NCI-H460 (cell line): Measurements from ENCODE around the gene PER3. TPM values are rescaled to one million over a fixed set of nuclear protein-coding genes. Genes with fewer than 3 reads are reported as not detected.

Experiments used
- DNase-seq: peaks from one replicate; pipeline ENCODE4 v3.0.0-alpha.2; 2016; ENCODE audit warnings: low read depth; ENCODE audit errors: extremely low read depth
- polyA plus RNA-seq: library from polyadenylated mRNA; depleted of rRNA; stranded (reverse); fragments of >200 nt; gene quantifications from 2 replicates; pipeline ENCODE4 v1.2.3, GENCODE V29; 2014; cell fraction: nucleus; rRNA removed
- total RNA-seq: library from RNA; depleted of rRNA; stranded (reverse); fragments of >200 nt; shearing (Covaris generic); gene quantifications from 2 replicates; pipeline ENCODE4 v1.2.3, GENCODE V29; 2014; rRNA removed

Gene PER3
- 0.92 TPM in 2 replicates for total RNA-seq
- polyA plus RNA-seq, result 2.2 and 4.5 TPM in 2 replicates

DNA sequence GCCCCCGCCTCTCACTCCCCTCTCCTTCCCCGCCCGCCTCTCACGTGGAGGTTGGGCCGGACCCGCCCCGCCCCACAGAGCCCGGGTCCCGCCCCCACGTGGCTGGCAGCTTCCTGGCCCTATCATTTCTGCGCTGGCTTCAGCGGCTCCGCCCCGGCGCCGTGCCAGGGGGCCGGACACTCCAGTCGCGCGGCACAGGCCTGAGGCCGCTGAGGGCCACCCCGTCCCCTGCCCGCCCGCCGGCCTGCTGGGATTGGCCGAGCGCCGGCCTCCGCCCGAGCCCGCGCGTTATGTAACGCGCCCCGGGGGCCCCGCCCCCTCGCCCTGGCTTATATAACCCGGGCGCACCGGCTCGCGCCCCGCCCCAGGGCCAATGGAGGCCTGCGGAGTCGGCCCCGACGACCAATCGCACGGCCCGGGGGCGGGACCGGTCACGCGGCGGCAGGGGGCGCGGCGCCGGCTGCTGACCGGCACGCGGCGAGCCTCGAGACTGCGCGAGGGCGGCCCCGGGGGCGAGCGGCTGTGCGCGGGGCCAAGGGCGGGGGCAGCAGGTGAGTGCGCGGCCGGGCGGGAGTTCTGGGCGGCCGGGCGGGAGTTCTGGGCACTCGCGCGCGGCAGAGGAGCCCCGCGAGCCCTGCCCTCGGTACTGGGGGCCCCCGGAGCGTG lies at the start of gene PER3:
TSS of gene PER3 (plus strand) at position 466 of the 666 bp plus-strand sequence. CDS start 587 bp downstream, outside the sequence.
- peak; percentile 91 for DNase-seq

DNA sequence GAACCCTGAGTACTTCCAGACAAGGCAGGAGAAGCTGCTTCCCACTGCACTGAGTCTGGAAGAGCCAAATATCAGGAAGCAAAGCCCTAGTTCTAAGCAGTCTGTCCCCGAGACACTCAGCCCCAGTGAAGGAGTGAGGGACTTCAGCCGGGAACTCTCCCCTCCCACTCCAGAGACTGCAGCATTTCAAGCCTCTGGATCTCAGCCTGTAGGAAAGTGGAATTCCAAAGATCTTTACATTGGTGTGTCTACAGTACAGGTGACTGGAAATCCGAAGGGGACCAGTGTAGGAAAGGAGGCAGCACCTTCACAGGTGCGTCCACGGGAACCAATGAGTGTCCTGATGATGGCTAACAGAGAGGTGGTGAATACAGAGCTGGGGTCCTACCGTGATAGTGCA lies 46.0 kb upstream of the PER3 start:
- no peak for DNase-seq

DNA sequence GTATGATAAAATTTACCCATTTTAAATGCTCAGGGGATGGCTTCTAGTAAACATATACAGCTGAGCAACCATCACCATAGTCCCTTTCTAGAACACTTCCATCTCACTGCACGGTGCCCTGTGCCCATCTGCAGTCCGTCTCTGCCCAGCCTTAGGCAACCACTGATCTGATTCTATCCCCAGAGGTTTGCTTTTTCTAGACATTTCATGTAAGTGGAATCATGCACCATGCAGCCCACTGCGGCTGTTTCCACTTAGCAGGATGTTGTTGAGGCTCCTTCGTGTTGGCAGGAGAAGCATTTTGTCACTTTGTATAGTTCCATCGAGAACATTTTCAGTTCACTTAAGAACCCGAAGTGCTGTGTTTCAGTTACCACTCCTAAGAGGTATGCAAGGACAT lies 40.7 kb upstream of the PER3 start:
- DNase-seq, result no peak

DNA sequence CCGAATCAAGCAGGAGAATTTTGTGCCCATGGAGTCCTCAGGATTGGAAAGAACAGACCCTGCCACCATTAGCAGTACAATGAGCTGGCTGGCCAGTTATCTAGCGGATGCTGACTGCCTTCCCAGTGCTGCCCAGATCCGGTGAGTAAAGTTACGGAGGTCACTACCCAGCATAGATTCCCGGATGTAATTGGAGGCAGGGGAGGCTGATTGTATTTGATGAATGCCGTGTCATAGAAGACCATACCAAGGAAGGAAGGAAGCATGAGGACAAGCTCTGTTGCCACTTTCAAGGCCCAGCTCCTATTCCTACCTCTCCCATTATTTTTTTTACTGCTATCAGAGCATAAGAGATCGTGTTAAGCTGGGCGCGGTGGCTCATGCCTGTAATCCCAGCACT lies 39.2 kb upstream of the PER3 start:
- no peak for DNase-seq

DNA sequence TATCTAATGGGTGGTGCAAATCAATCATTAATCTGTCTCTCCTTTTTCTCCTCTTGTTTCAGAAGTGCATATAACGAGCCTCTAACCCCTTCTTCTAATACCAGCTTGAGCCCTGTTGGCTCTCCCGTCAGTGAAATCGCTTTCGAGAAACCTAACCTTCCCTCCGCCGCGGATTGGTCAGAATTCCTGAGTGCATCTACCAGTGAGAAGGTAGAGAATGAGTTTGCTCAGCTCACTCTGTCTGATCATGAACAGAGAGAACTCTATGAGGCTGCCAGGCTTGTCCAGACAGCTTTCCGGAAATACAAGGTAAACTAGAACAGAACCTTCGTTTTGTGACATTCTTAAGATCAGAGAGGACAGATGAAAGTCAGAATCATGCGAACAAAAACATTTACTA lies 38.3 kb upstream of the PER3 start:
- DNase-seq, result no peak

DNA sequence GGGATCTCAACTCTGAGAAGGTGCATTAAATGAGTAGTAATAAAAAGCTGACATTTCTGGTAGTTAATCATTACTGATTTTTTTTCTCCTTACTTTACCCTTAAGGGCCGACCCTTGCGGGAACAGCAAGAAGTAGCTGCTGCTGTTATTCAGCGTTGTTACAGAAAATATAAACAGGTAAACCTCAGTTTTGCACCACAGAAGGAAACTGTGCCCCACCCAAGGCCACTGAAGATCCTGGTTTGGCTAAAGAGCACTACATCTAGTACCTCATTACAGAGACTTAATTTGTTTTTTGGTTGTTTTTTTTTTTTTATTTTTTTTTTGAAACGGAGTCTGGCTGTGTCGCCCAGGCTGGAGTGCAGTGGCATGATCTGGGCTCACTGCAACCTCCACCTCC lies 36.5 kb upstream of the PER3 start:
- no peak for DNase-seq

DNA sequence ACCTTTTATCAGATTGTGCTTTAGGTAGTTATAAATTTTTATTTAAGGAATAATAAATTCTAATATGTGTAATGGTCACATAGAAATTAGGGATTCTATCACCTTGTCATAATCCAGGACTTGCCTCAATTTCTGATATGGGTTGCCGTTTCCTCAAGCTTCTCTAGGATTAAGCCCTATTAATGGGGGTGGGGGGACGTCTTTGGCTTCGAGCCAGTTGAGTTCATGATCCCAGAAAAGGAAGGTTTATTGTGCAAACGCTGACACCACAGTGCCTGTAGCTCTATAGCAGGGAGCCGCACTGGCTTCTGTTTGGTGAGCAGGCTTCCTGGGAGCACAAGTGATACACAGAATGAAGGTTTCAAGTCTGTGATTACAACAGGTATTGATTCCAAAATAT lies 35.0 kb upstream of the PER3 start:
- DNase-seq, result no peak

DNA sequence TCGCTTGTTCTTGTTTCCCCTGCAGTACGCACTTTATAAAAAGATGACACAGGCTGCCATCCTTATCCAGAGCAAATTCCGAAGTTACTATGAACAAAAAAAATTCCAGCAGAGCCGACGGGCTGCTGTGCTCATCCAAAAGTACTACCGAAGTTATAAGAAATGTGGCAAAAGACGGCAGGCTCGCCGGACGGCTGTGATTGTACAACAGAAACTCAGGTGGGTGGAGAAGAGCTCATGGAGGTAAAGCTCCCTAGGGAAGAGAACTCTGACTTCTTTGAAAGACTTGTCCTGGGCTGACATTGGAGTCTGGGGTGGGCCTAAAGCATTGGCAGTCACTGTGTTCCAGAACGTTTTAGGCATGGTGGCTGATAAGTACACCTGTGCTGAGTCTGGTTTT lies 32.9 kb upstream of the PER3 start:
- DNase-seq, result no peak

DNA sequence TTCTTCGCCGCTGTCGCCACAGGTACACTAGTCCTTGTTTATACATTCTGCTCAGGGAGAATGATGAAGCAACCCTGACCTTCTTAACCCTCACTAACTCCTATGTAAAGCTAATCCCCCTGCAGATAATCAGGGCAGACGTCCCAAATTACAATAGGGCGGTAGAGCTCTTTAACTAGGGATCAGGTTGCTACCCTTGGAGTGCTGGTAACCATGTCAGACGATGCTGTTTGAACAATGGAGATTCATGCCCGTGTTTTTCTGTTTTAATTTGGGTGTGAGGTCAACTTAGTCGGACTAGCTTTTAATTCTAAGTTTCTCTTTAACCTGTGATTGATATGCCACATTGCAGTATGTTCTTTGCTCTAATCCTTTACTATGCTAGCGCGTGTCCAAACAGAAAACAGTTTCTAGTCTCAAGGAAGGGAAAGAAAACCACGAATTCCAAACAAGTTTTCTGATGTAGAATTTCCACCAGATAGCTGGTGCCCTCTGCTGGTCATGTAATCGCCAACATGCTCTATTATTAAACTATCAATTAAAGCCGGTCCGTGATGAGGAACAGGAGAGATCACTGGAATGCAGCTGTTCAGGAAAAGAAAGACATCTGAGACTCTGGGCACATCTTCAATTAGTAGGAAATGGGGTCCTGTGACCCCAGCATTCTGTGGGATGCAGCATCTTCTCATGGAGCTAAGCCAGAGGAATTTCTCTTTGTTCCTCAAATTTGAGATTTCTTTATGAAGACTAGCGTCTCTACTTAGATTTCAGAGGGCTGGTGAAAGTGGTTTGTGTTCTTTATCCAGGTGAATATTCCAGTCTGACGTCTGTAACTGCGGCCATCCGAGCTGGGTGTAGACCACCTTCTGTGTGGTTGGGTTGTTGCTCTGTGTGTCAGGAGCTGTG lies 31.3 kb upstream of the PER3 start:
- peak; percentile 48 for DNase-seq

DNA sequence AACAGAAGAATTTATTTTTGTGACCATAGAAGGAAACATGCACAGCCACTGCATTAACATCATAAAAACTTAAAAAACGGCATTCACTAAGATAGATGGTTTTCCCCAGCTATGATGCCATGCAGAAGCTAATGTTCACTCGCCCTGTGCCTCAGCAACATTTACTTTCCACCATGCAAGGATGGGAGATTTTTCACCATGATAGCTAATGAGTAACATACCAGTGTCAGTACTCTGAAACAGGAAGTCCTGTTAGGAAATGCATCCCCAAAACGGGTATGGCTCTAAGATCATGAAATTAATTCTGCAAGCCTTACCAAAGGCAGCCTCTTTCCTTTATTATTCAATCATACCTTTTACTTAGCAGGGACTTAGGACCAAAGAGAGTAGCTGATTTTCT lies 30.4 kb upstream of the PER3 start:
- no peak for DNase-seq

DNA sequence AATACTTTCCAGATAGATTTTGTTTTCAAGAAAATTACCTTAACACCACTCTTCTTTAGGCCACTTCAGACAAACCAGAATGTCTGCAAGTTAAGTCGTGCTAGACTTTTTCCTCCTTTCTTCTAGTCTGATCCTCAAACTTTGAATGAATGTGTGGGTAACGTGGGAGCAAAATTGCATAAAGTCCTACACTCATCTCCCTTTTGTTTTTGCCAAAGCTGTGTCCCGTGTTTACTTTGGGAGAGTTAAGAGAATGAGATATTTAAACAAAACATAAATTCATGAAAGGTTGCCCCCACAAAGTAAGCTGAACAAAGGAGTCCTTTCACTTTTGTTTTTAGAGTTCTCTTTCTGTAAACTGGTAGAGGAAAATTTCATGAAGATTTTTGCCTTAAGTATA lies 29.9 kb upstream of the PER3 start:
- no peak for DNase-seq

DNA sequence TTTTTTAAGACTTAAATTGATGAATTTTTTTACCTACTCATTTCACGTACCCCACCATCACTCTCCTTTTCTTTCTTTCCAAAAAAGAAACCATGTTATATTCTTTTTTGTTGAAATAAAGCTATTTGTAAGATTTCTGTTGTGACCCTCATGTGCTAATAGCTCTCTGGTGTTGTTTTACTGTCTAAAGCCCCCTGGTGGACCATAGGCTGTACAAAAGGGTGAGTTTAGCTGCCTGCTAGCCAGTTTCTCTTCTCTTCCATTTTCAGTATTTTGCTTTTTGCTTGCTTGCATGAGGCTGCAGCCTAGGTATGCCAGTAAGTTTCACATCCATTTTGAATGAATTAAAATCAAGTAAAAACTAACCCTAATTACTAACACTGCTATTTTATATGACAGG lies 28.6 kb upstream of the PER3 start:
- DNase-seq, result no peak

DNA sequence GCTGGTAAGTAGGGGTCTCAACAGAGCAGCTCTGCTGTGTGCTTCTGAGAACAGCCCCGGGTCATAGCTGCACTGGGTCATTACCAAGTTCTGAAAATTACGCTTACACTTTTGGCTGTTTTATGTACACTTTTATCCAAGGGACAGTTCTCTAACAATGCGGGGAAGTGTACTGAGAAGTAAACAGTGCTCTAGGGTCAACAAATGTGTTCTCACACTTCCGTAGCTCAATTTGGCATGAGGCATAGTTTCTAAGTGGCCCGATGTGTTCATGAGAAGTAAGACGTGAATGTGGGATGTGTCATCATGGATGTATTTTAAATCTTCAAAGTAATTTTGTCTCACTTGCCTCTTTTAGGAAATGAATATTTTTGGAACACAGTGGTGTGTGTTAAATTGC lies 23.8 kb upstream of the PER3 start:
- DNase-seq, result no peak

DNA sequence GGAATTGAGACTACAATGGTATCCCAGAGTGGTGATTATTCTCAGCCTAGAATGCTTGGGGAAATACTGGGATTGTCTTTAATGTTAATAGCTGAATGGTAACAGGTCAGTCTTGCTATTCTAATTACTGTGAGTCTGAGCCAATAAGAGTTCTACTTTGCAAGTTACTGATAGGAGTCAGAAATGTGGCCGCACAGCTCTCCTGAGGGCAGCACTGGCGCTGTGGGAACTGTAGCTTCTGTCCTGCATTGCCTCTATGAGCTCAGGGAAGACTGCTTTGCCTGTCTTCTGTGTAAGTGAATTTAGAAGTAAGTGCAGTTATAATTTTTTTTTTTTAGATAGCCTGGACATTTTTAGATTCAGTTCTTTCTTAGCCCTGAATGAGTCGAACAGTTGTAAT lies 23.0 kb upstream of the PER3 start:
- DNase-seq, result no peak

DNA sequence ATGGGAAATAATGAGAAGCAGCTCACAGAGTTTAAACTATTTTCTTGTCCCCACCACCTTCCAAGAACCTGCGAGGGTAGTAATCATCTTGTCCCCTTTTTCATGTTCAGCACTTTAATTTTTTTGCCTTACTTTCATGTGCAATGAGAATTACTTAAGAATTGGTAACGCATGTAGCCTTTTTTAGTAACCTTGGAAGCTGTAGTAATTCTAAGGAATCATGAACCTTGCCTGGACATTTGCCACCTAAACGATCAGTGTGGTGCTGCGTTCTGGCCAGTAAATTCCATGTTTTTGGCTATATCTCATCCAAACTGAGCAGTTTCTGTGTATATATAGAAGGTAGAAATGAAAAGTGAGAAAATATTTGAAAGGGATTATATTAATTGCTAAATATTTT lies 16.9 kb upstream of the PER3 start:
- no peak for DNase-seq

DNA sequence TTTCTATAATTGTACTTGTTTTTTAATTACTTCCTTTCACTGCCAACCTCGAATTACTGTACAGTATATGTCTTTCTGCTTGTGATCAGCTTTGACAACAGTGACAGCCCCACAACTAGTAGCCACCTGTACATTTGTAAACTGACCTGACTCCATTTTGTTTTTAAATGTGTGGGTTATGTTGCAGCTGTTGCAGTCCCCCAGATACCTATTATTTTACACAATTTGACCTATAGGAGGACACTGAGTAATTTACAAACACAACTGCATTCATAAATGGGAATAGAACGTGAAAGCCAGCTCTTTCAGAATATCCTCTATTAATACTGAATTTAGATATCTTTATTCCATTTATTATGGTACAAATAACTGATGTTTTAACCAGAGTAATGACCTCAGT lies 15.5 kb upstream of the PER3 start:
- no peak for DNase-seq

DNA sequence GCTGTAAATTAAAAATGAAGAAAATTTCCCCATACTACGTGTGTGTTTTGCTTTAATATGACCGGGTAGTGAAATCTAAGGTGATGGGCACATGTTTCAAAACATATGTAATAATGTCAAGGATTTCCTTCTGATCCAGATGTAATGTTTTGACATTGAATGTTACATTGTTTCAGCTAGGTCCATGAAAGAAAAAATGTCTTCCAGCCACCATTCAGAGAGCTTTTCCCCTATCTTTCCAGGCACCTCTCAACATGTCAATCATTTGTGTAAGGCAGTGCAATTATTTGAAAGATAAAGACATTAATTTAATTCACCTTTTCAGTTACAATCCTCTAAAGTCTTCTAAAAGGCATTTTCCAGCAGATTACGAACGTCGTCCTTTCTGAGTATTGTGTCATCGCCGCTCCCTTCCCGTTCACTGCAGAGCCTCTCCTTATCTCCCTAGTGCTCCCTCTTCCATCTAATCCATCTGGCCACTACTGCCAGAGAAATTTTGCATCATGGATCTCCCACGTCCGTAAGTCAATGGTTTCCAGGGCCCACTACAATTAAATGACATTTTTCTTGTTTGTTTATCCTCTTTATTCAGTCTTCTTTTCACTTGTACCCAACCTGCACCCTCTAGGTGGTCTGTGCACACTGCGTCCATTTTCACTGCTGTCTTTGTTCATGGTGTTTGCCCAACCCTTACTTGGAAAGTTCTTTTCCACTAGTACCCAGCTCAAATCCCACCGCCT lies 14.2 kb upstream of the PER3 start:
- no peak for DNase-seq

DNA sequence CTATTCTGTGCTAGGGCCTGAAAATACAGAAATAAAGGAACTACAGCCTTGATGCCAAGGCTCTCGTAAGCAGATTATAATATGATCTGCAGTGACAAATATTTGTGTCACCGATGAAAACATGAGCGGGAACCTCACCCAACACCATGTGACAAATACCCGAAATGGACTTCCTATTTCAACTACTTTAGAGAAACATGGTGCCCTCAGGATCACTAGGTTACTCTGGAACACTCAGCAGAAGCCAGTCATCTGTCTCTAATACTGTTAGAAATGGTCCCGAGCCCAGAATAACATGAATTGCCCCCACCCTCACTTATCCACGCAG lies 13.5 kb upstream of the PER3 start:
- DNase-seq, result no peak

DNA sequence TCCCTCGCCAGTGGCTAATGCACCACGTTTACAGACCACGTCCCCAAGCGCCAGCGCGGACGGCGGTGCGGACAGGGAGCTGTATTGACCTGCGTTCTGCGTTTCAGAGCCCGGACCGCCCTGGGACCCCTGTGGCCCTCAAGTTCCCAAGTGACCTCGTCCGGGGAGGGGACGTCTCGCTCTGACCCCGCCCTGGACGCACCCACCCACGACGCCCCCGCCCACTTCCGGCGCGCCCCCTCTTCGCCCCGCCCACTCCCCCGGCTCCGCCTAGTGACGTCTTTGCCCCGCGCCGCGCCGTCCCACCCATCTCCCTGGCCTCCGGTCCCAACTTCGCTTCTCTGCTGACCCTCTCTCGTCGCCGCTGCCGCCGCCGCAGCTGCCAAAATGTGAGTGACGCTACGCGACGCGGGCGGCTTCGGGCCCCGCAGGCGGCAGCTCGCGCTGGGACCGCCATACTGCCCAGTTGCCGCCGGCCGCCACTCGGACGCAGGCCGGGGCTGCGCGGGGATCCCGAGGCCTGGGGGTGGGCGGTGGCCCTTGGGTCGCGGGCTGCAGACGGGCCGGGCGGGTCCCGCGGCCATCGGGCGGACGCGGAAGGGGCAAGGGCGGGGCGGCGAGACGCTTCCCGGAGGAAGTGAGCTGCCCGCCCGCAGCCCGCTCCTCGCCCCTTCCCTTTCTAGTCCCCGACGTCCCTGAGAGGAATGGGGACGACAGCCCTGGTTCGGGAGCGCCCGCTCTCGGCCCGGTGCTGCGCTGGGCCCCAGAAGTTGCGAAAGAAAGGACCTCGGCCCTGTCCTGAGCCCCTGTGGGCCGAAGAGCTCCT lies 12.9 kb upstream of the PER3 start, which contains the start of gene VAMP3:
TSS of gene VAMP3 (plus strand) at position 300 of the 826 bp plus-strand sequence. CDS start at position 388, 88 bp downstream.
- DNase-seq, result peak; percentile 64

DNA sequence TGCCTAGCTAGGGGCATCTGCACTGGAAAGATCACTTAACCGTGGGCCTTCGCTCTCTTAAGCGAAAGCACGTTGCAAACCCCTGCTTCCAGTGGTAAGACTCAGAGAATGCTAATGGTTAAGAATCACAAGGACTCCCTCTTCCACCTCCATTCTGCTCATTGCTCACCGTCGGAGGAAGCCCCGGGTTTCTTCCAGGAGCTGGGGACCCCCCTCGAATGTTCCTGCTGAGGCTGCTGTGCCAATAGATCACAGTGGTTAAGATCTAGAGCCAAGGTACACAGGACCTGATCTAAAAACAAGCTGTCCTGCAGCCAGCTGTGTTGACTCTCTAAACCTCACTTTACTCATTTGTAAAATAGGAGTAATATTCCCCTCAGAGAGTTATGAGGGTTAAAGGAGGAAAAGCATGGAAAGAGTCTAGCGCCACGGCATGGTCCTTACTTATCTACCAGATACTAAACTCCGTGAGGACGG lies 12.2 kb upstream of the PER3 start:
- DNase-seq, result no peak
